Uterus (tissue), 2 donors: ENCODE data around the gene CCNJ.

Source experiments
- CTCF ChIP-seq, 4 experiments: fragments of 200-600 bp in 2 of 4; fragments of 450-650 bp in 2 of 4; sonication (generic) in 2 of 4; IDR thresholded peaks; one replicate each; pipeline ENCODE4 v1.5.1; 2016 to 2019; ENCODE audit warnings: antibody characterized with exemption in 4 of 4, mild to moderate bottlenecking in 2 of 4, moderate library complexity in 1 of 4
- POLR2A ChIP-seq, 2 donors: fragments of 450-650 bp; IDR thresholded peaks; one replicate each; pipeline ENCODE4 v1.6.1; 2016; ENCODE audit warnings: antibody characterized with exemption in 2 of 2, mild to moderate bottlenecking in 1 of 2, moderate library complexity in 1 of 2

- TF ChIP-seq CTCF (IDR thresholded peaks at IDR 0.05) (no peak), POLR2A (IDR thresholded peaks at IDR 0.05) (no peak)
Observed at GRCh38 chr10:96075977-96076376, 32.6 kb downstream of the CCNJ start.
